GM12878 (cell line): ENCODE measurements around the gene HIP1. TPM values are rescaled to one million over a fixed set of nuclear protein-coding genes. Genes with fewer than 3 reads are reported as not detected.

Source experiments
- ATAC-seq: fragments of 200-7000 bp; cut with Tn5 transposase; 3 replicates; pipeline ENCODE4 v1.9.1; 2020; ENCODE audit warnings: mild to moderate bottlenecking, moderate library complexity
- BruUV-seq: library from RNA; stranded (reverse); fragments of 400-500 nt; replicated peaks from 2 replicates; lab custom pipeline; 2021; lab: Mats Ljungman, UMichigan
- CTCF ChIA-PET: fragments of 300-600 bp; sonication (Branson Sonifier 250); formaldehyde crosslinking; extraction: SDS; loops from one replicate; lab custom pipeline; 2021; ENCODE audit warnings: inconsistent platforms; lab: Yijun Ruan, JAX
- POLR2A ChIA-PET: fragments of 350-600 bp; formaldehyde crosslinking; extraction: SDS; loops from one replicate; lab custom pipeline; 2021; ENCODE audit warnings: inconsistent platforms; lab: Charles Lee
- RAD21 ChIA-PET: fragments of 300-600 bp; sonication (Branson Sonifier 250); formaldehyde crosslinking; loops from one replicate; lab custom pipeline; 2023; ENCODE audit warnings: antibody characterized with exemption; ENCODE audit not compliant: unreplicated experiment; lab: Charles Lee
- SMC1A ChIA-PET: fragments of 300-600 bp; sonication (Branson Sonifier 250); formaldehyde crosslinking; loops from one replicate; lab custom pipeline; 2023; ENCODE audit not compliant: unreplicated experiment, uncharacterized antibody; lab: Charles Lee
- DNase-seq: peaks from one replicate; pipeline ENCODE4 v3.0.0-alpha.2; 2011; ENCODE audit warnings: low read depth, low spot score
- FAIRE-seq: peaks from 3 replicates; lab custom pipeline; 2011; peaks lifted over from hg19 to GRCh38; lab: Jason Lieb, UNC
- H2AFZ ChIP-seq: 2 replicates; pipeline ENCODE4 v1.6.0; 2011; ENCODE audit warnings: low read depth, low read length, control low read depth; ENCODE audit not compliant: control insufficient read depth
- H3K27ac ChIP-seq: 2 replicates; pipeline ENCODE4 v1.5.1; 2011; ENCODE audit warnings: control low read depth; ENCODE audit not compliant: control insufficient read depth, insufficient read depth
- H3K27me3 ChIP-seq, 2 experiments: replicated peaks in 1 of 2; 2 replicates each; pipeline versions ENCODE4 v1.6.0 to v1.6.1; 2011; ENCODE audit warnings: low read length in 1 of 2; ENCODE audit not compliant: control insufficient read depth in 2 of 2, insufficient read depth in 2 of 2
- H3K36me3 ChIP-seq, 2 experiments: 2 replicates each; pipeline ENCODE4 v1.5.1; 2011; ENCODE audit warnings: low read length in 1 of 2; ENCODE audit not compliant: control insufficient read depth in 2 of 2, insufficient read depth in 2 of 2
- H3K4me1 ChIP-seq: 2 replicates; pipeline ENCODE4 v1.6.1; 2011; ENCODE audit warnings: mild to moderate bottlenecking, low read length, moderate library complexity, mixed read lengths; ENCODE audit not compliant: control insufficient read depth, insufficient read depth
- H3K4me2 ChIP-seq: 2 replicates; pipeline ENCODE4 v1.6.0; 2011; ENCODE audit warnings: control low read depth; ENCODE audit not compliant: control insufficient read depth, insufficient read depth
- H3K4me3 ChIP-seq: fragments of 200-600 bp; sonication (generic); 2 replicates; pipeline ENCODE4 v1.5.1; 2016
- H3K79me2 ChIP-seq: 2 replicates; pipeline ENCODE4 v1.6.0; 2011; ENCODE audit warnings: low read length; ENCODE audit not compliant: control insufficient read depth, insufficient read depth
- H3K9ac ChIP-seq: 2 replicates; pipeline ENCODE4 v1.8.0; 2011; ENCODE audit warnings: low read length, control low read depth, mixed read lengths; ENCODE audit not compliant: control insufficient read depth, insufficient read depth
- H3K9me3 ChIP-seq: replicated peaks from 3 replicates; pipeline ENCODE4 v1.5.1; 2011; ENCODE audit warnings: mild to moderate bottlenecking, low read length; ENCODE audit not compliant: control insufficient read depth, insufficient read depth
- H4K20me1 ChIP-seq: 2 replicates; pipeline ENCODE4 v1.6.0; 2011; ENCODE audit not compliant: control insufficient read depth, insufficient read depth
- CREM ChIP-seq: IDR thresholded peaks from 2 replicates; pipeline ENCODE4 v1.6.1; 2014; ENCODE audit warnings: antibody characterized with exemption, low read depth
- NFIC ChIP-seq: IDR thresholded peaks from 2 replicates; pipeline ENCODE4 v1.6.1; 2012; ENCODE audit warnings: low read depth, mild to moderate bottlenecking, inconsistent platforms, low read length, moderate library complexity
- POLR2A ChIP-seq: IDR thresholded peaks from 2 replicates; pipeline ENCODE4 v1.6.1; 2011; ENCODE audit warnings: low read depth, mild to moderate bottlenecking, low read length
- POLR2AphosphoS2 ChIP-seq: IDR thresholded peaks from 2 replicates; pipeline ENCODE4 v1.6.1; 2011; ENCODE audit warnings: low read depth, mild to moderate bottlenecking, low read length, improper control_type of control experiment, moderate library complexity
- SMARCA5 ChIP-seq: fragments of 450-650 bp; IDR thresholded peaks from 2 replicates; pipeline ENCODE4 v1.6.1; 2017; ENCODE audit warnings: mild to moderate bottlenecking
- ZBED1 ChIP-seq: IDR thresholded peaks from 2 replicates; pipeline ENCODE4 v1.6.1; 2016; ENCODE audit warnings: borderline replicate concordance
- WGBS: methylation state at CpG from one replicate; pipeline ENCODE4 v1.1.6; 2016; ENCODE audit warnings: low lambda C conversion rate; ENCODE audit not compliant: insufficient replicate concordance, insufficient coverage; ENCODE audit errors: missing lambda C conversion rate; 5-methylcytosine and 5-hydroxymethylcytosine counted together
- in situ Hi-C: fragments of 300-500 bp; cut with MboI; formaldehyde crosslinking; loops from 9 replicates; pipeline ENCODE4 v1.14.3; 2018; ENCODE audit warnings: mixed read lengths
- intact Hi-C: fragments of 100-400 bp; cut with micrococcal nuclease; formaldehyde crosslinking; loops from one replicate; pipeline ENCODE4 v1.14.2; 2022; ENCODE audit not compliant: unreplicated experiment
- polyA plus RNA-seq, 11 experiments: library from polyadenylated mRNA; depleted of rRNA in 4 of 11; unstranded in 6 of 11; stranded (reverse) in 5 of 11; fragments of >200 nt; fragmentation: Nextera tagmentation in 4 of 11; fragmentation: Illumina TruSeq in 1 of 11; extraction: Ambion mirVana in 4 of 11; extraction: Trizol in 1 of 11; gene quantifications; 1 replicate in 1 of 11; 2 replicates in 10 of 11; pipeline versions ENCODE4 v1.2.1 to v1.2.3, GENCODE V29; 2011 to 2016; ENCODE audit warnings: inconsistent platforms in 2 of 11, missing spikeins in 2 of 11, low read depth in 1 of 11
- total RNA-seq, 4 experiments: library from RNA; depleted of rRNA in 3 of 4; stranded (reverse); fragments of >200 nt in 3 of 4; fragmentation: Illumina TruSeq in 1 of 4; extraction: Trizol in 1 of 4; gene quantifications; 2 replicates each; pipeline versions ENCODE4 v1.2.1 to v1.2.3, GENCODE V29; 2013 to 2021
- TF ChIP-seq, protein P1 (sequence below): fragments of 450-650 bp; IDR thresholded peaks from 2 replicates; pipeline ENCODE4 v1.6.1; 2017; ENCODE audit warnings: borderline replicate concordance
- TF ChIP-seq, protein P2 (sequence below): fragments of 450-650 bp; IDR thresholded peaks from 2 replicates; pipeline ENCODE4 v1.6.1; 2016; ENCODE audit warnings: mild to moderate bottlenecking
- TF ChIP-seq, protein P3 (sequence below): IDR thresholded peaks from 2 replicates; pipeline ENCODE4 v1.6.1; 2011; ENCODE audit warnings: borderline replicate concordance, low read depth, mild to moderate bottlenecking, moderate library complexity, mixed read lengths, low read length; ENCODE audit not compliant: insufficient read depth; ENCODE audit errors: extremely low read length

Gene HIP1
- total and polyA plus RNA-seq, 10 of the 15 experiments (the other 5 are each of a cell fraction or from before 2014, with no cell fraction given): 1.2 to 9.7 (median 3.2) TPM

DNA sequence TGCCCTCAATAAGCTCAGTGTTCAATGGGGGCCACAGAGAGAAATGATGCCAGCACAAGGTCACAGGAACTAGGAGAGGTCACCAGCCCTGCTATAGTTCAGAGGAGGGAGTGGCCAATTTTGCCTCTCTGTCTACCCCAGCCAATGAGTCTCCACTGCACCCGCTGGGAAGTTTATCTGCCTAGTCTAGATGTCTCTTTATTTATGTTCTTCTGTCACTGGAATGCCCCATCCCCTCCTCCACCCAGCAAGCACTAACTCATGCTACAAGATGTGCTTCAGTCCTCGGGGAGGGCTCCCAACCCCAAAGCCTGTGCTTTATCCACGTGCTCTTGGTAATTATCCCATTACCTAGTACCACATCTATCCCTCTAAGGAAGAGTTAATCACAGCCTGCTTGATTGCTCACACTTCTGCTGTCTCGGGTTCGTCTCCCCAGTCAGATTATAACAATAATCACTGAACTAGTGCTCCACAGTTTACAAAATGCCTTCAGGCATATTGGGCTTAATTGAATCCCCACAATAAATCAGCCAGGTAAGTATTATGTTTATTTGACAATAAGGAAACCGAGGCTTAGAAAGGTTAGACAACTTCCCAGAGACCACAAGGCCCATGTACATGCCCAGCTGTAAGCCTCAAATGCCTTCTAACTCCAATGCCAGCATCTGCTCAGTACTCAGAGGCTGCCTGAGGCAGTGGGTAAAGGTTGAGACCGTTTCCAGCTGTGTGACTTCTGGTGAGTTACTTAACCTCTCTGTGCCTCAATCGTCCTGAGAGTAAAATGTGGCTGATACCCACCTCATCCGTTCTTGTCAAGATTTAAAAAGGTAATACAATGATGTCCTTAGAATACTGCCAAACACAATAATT, 3.9 kb downstream of the HIP1 start (continued):
- TF ChIP-seq, protein P1, sequence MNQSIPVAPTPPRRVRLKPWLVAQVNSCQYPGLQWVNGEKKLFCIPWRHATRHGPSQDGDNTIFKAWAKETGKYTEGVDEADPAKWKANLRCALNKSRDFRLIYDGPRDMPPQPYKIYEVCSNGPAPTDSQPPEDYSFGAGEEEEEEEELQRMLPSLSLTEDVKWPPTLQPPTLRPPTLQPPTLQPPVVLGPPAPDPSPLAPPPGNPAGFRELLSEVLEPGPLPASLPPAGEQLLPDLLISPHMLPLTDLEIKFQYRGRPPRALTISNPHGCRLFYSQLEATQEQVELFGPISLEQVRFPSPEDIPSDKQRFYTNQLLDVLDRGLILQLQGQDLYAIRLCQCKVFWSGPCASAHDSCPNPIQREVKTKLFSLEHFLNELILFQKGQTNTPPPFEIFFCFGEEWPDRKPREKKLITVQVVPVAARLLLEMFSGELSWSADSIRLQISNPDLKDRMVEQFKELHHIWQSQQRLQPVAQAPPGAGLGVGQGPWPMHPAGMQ: no peak
- TF ChIP-seq ZBED1 (no peak), CREM (no peak), POLR2AphosphoS2 (no peak), SMARCA5 (0 out of 2 replicates have a peak, but pooled peaks have one; percentile 62), NFIC (no peak), POLR2A (no peak)

DNA sequence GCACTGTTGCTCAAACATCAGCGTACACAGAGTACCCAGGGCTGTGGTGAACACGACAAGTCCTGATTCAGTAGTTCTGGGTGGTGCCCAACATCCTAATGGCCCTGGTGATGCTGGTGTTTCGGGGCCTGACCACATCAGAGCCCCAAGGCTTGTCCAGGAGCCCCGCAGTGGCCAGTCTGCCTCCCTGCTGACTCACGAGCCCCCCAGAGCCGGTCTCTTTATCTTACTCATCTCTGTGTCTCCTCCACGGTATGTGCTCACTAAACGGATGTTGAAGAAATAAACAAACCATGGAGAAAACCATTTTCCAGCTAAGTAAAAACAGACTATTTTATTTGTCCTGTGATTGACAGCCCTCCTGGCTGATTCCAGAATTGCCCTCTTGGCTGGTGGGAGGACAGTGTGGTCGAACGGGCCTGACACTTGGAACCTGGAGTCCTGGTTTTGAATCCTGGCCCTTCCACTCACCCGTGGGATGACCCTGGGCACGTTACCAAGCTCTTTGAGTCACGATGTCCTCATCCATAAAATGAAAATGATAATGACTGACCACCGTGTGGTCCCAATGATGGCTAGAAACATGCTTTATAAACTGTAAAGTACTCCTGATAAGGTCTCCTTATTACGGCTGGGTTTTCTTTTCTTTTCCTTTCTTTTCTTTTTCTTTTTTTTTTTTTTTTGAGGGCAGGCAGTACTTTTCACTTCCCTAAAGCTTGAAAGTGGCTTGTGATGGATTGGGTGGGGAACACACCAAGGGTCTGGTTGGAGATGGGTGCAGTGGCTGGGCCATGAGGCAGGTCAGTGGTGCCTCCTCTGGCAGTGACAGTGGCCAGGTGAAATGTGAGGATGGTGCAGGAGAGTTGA, 5.7 kb downstream of the HIP1 start:
- RAD21 ChIA-PET: interaction anchor here (0.8 kb wide), 1 partner anchor 30 kb away, joined by 4 read pairs; no protein-coding TSS in a partner anchor
- CTCF ChIA-PET: interaction anchor here (1.0 kb wide), 1 partner anchor 88 kb away, joined by 3 read pairs; no protein-coding TSS in a partner anchor
- TF ChIP-seq, protein P2, sequence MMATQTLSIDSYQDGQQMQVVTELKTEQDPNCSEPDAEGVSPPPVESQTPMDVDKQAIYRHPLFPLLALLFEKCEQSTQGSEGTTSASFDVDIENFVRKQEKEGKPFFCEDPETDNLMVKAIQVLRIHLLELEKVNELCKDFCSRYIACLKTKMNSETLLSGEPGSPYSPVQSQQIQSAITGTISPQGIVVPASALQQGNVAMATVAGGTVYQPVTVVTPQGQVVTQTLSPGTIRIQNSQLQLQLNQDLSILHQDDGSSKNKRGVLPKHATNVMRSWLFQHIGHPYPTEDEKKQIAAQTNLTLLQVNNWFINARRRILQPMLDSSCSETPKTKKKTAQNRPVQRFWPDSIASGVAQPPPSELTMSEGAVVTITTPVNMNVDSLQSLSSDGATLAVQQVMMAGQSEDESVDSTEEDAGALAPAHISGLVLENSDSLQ: peak; percentile 50; the same call in 1 of the 2 replicates
- TF ChIP-seq, protein P3, sequence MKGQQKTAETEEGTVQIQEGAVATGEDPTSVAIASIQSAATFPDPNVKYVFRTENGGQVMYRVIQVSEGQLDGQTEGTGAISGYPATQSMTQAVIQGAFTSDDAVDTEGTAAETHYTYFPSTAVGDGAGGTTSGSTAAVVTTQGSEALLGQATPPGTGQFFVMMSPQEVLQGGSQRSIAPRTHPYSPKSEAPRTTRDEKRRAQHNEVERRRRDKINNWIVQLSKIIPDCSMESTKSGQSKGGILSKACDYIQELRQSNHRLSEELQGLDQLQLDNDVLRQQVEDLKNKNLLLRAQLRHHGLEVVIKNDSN: no peak
- SMC1A ChIA-PET: interaction anchor here (1.1 kb wide), 1 partner anchor 21 kb away, joined by 3 read pairs; no protein-coding TSS in a partner anchor
- Histone ChIP-seq H3K27me3 (no peaks in the 10 kb centered on the region), H3K4me3 (no peak overlapping the region), H3K4me2 (no peak overlapping the region), H3K36me3 (no peaks in the 10 kb centered on the region), H2AFZ (no peak overlapping the region), H3K9me3 (no peaks in the 10 kb centered on the region), H3K4me1 (peaks cover 11% of the 10 kb centered on the region), H4K20me1 (no peaks in the 10 kb centered on the region), H3K9ac (no peak overlapping the region), H3K79me2 (no peaks in the 10 kb centered on the region), H3K27ac (no peak overlapping the region)
- DNase-seq (no peak), ATAC-seq (no peak), FAIRE-seq (no peak)
- 33% methylated on average over 15 of the region's 15 CpGs for WGBS
- no TSS peak for BruUV-seq
- intact Hi-C loops (no loop called here), in situ Hi-C loops (no loop called here)
- POLR2A ChIA-PET: no interaction called here
